HG03354 (cell line): ENCODE results near the gene PXT1.

ENCODE experiments used
- ATAC-seq: cut with Tn5 transposase; IDR thresholded peaks from one replicate; pipeline ENCODE4 v1.9.1; 2021; ENCODE audit warnings: mild to moderate bottlenecking; ENCODE audit not compliant: unreplicated experiment, poor library complexity, severe bottlenecking

PXT1 gene

DNA sequence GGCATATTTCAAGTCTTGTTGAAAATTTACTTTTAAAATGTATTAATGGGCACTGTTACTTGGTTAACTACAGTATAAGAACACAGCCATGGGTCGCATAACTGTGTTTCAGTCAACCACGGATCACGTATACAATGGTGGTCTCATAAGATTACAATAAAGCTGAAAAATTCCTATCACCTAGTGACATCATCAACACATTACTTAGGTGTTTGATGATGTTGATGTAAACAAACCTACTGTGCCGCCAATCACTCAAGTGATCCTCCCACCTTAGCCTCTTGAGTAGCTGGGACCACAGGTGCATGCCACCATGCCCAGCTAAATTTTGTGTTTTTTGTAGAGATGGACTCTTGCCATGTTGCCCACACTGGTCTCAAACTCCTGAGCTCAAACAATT is 38.5 kb downstream of the PXT1 start:
- no peak for ATAC-seq

DNA sequence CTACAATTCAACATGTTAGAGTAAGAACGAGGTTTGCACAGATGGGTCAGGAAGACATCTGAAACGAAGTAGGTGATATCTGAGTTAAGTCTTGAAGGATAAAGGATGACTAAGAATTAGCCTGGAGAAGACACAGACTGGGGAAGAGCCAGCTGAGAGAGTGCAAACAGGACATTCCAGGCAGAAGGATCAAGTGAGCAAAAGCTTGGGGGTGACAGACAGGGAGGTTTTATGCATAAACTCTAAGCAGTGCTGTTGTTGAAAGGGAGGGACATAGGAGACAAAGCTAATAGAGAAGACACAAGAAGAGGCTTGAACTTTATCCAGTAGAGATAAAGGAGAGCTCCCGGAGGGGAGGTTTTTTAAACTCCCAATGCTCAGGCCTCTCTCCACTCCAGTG is 40.2 kb downstream of the PXT1 start:
- no peak for ATAC-seq

- no peak for ATAC-seq
These were observed 42.7 kb downstream of the PXT1 start for GRCh38 chr6:36399970-36400369.

DNA sequence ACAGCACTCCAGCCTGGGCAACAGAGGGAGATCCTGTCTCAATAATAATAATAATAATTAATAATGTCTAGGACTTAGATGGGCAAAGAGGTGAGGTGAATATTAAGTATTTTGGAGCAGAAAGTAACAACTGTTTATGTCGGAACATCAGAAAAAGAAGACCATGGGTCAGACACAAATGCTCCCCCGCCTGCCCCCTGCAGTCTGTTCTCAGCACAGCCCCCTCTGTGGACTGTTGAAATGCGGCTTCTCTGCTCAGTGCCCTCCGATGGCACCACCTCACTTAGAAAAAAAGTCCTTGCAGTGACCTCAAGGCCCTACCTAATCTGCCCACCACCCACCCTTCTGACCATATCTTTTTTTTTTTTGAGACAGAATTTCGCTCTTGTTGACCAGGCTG is 50.0 kb downstream of the PXT1 start:
- ATAC-seq = no peak

DNA sequence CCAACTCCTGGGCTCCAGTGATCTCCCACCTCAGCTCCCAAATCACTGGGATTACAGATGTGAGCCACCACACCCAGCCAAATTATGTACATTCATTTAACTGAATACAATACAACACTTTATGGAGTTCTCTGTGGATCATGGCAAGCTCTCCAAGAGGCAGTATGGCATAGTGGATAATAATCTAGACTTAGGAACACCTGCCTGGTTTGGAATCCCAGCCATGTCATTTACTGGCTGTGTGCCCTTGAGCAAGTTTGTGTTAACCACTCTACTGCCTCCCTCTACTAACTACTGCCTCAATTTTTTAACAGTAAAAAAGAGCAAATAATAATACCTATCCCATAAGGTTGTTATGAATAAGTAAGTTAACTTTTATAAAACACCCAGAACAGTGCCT is 53.3 kb downstream of the PXT1 start:
- no peak for ATAC-seq

- ATAC-seq = no peak
These were observed 55.0 kb downstream of the PXT1 start, which contains the start of gene ETV7 for GRCh38 chr6:36387440-36388303. ETV7 (minus strand) TSS chr6:36387669; CDS start chr6:36387541, 128 bp downstream.

- no peak for ATAC-seq
These were observed 55.9 kb downstream of the PXT1 start for GRCh38 chr6:36386495-36387439.

GRCh38 chr6:36384095-36384494 is 58.6 kb downstream of the PXT1 start:
- ATAC-seq = no peak

DNA sequence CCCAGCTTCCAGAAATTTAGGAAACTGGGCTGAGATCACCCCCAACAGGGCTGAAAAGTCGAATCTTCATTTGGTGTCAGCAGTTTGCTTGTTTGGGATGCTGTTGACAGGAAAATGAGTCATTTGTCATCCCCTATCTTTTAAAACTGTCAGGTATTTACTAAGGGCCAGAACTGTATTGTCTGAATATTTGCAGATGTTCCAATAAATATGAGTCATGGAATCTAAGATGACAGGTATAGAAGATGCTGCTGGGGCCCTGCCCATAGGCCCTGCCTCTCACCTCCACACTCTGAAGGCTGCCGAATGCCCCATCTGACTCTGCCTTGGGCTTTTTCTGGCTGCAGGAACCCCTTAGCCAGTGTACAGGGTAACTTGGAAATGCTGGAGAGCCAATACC is 59.0 kb downstream of the PXT1 start:
- ATAC-seq = no peak

GRCh38 chr6:36382976-36383375 is 59.7 kb downstream of the PXT1 start:
- ATAC-seq = no peak

DNA sequence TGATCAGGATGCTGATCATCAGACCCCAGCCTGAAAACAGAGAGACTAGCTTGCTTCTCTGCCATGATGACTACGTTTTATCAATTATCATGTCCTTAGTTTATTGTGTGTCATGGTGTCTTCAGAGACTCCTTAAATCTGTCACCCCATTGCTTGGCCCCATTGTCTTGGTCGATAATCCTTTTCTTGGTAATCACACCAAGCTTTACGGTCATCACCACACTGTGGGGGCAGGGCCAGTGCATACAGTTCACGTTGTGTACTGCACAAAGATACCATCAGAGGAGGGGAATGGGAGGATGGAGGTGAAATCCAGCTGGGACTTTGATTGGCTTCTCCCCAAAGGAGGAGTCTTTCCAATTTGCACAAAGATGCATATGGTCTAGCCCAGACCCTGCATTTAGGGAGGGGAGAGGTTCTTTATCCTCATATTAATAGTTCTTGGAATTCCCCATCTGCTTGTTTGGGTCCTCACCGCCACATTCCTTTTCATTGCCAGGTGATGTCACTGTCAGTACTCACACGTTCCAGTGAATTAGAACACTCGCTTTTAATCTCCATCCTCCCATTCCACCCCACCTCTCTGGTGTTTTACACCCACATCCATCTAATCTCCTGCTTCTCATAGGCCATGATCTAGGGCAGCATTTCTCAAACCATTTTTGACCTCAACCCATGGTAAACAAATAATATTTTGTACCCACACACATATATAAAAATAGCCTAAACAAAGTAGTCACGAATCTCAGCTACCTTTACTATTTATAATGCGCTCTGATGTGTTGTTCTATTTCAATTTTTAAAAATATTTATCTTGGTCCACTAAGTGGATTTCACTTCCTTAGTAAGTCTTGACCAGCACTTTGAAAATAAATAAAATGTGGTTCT is 60.9 kb downstream of the PXT1 start:
- ATAC-seq = no peak

- ATAC-seq = no peak
These were observed 62.5 kb downstream of the PXT1 start for GRCh38 chr6:36380166-36380565.

DNA sequence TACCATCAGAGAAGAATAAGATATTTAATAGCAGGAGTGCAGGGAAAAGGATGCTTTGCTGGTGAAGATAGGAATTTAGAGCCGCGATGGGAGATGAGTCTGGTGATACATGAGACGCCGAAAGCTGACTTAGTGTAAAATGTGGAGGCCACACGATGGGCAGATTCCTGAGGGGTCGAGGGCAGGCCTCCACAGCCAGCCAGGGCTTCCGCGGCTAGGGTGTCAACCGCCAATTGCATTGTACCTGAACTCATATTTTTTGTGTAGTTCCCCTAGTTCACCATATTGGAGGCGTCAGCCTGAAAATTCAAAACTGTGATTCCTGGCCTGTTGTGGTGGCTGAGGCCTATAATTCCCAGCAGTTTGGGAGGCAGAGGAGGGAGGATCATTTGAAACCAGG is 63.7 kb downstream of the PXT1 start:
- no peak for ATAC-seq

DNA sequence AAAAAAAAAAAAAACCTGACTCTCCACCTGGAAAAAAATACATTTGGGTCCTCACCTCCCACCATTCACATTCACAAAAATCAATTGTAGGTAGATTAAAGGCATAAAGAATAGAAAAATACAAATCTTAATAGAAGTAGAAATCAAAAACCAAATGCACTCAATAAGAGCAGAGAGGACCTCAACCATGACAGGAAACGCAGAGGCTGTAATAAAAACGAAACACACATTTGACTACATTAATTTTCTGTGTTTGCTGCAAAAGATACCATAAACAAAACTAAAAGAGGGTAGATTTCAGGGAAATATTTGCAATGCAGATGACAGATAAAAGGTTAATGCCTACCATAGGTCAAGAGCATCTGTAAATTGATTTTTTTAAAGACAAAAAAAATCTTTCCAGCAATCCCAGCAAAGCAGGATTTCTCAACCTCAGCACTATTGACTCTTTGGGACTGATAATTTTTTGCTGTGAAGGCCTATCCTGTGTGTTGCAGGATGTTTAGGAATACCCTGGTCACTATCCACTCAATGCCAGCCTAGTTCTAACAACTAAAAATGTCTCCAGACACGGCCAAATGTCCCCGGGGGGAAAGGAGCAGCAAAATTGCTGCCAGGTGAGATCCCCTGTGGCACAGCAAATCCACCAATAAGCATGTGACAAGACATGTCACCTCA is 64.3 kb downstream of the PXT1 start:
- ATAC-seq = no peak

- no peak for ATAC-seq
These were observed 65.1 kb downstream of the PXT1 start for GRCh38 chr6:36377594-36377993.

DNA sequence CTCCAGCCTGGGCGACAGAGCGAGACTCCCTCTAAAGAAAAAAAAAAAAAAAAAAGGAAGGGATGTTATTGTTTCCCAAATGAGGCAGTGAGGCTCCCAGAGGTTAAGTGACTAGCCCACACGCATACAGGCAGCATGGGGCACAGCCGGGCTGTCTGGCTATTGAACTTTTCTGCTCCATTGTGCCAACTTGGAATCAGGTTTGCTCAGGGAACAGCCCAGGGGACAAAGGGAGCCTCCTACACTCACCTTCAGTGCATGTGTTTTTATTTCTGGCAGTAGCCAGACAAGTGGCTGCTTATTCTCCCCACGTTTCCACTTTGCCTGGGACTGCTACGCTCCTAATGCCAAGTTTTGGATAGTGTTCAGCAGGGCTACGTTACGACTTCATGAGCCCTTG is 65.9 kb downstream of the PXT1 start:
- ATAC-seq = no peak

DNA sequence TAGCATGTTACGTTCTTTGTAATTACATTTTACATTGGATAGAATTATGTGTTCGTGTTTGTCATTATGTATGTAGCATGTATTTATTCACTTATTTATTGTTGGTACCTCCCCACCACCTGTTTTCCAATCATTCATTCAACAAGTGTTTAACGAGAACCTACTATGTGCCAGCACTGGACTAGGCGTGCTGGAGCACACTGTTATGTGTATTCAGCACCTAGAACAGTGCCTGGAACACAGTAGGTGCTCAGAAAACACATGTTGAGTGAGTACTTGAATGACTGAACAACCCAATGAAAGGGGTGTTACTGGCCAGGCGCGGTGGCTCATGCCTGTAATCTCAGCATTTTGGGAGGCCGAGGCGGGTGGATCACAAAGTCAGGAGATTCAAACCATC is 66.5 kb downstream of the PXT1 start:
- no peak for ATAC-seq

DNA sequence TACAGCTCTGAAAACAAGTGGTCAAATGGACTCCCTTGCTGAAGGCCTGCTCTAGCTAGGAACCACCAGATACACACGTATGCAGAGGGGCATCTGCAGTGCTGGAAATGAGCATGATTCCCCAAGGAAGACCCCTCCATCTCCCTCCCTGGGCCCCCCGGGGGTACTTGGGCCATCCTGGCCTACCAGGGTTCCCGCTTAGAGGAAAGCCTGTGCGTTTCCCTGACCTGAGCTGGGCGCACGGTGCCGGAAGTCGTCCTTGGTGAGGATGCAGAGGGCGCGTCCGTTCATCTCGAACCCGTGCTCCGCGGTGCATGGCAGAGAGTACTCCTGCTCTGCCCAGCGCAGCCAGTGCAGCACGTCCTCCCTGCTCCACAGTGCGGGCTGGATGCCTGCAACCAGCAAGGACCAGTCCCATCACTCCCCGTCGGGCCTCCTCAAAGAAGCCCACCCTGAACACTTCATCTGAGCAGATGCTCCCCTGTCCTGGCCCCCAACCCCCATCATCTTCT is 67.0 kb downstream of the PXT1 start:
- no peak for ATAC-seq

GRCh38 chr6:36374972-36375371 is 67.7 kb downstream of the PXT1 start:
- ATAC-seq = no peak
